Testis (tissue), 3 donors: ENCODE measurements around the gene SFMBT1. TPM values are rescaled to one million over a fixed set of nuclear protein-coding genes. Genes with fewer than 3 reads are reported as not detected.

ENCODE experiments used
- DNase-seq: peaks from one replicate; pipeline ENCODE4 v3.0.0-alpha.2; 2019
- H3K27ac ChIP-seq, 2 donors: fragments of 200-600 bp; sonication (generic); one replicate each; pipeline ENCODE4 v1.5.1; 2019
- H3K27me3 ChIP-seq: fragments of 200-600 bp; sonication (generic); one replicate; pipeline ENCODE4 v1.5.1; 2019
- H3K36me3 ChIP-seq: fragments of 200-600 bp; sonication (generic); one replicate; pipeline ENCODE4 v1.5.1; 2017; ENCODE audit warnings: low read depth; ENCODE audit errors: missing control alignments
- H3K4me1 ChIP-seq: fragments of 200-600 bp; sonication (generic); one replicate; pipeline ENCODE4 v1.5.1; 2019
- H3K4me3 ChIP-seq, 2 donors: fragments of 200-600 bp; sonication (generic); one replicate each; pipeline ENCODE4 v1.5.1; 2017 to 2019
- H3K9me3 ChIP-seq: fragments of 200-600 bp; sonication (generic); one replicate; pipeline ENCODE4 v1.5.1; 2017
- CTCF ChIP-seq, 3 experiments: fragments of 450-650 bp in 2 of 3; fragments of 200-600 bp in 1 of 3; sonication (generic) in 1 of 3; IDR thresholded peaks; one replicate each; pipeline ENCODE4 v1.5.1; 2016 to 2019; ENCODE audit warnings: antibody characterized with exemption in 3 of 3, mild to moderate bottlenecking in 2 of 3, moderate library complexity in 1 of 3
- POLR2A ChIP-seq: fragments of 450-650 bp; IDR thresholded peaks from one replicate; pipeline ENCODE4 v1.6.1; 2017; ENCODE audit warnings: antibody characterized with exemption, mild to moderate bottlenecking, moderate library complexity
- WGBS, 2 donors: methylation state at CpG; one replicate each; pipeline ENCODE4 v1.1.5; 2018; 5-methylcytosine and 5-hydroxymethylcytosine counted together
- intact Hi-C: fragments of 100-400 bp; cut with DNase I; formaldehyde crosslinking; loops from one replicate; pipeline ENCODE4 v1.15.1; 2023; ENCODE audit warnings: low total_unique reads
- polyA plus RNA-seq: library from polyadenylated mRNA; stranded (reverse); fragments of 350-450 nt; fragmentation: Illumina TruSeq; extraction: RNeasy Lipid Tissue Mini Kit (QIAGEN cat#74804); gene quantifications from one replicate; pipeline ENCODE4 v1.2.3, GENCODE V29; 2014; ENCODE audit warnings: low read depth, low replicate concordance; ENCODE audit not compliant: insufficient read depth
- total RNA-seq, 2 donors: library from RNA; depleted of rRNA; stranded (reverse); fragments of >200 nt; gene quantifications; one replicate each; pipeline ENCODE4 v1.2.3, GENCODE V29; 2016

SFMBT1 gene
- total and polyA plus RNA-seq, 3 donors from 2014 or later = 82.4 to 158 (median 143) TPM

GRCh38 chr3:52967398-52967797, 78.5 kb downstream of the SFMBT1 start:
- no peak overlapping the region for H3K27ac ChIP-seq
- H3K9me3 ChIP-seq = no peaks in the 10 kb centered on the region
- 77 to 89% methylated on average over 2 of the region's 2 CpGs for WGBS, 2 donors
- H3K36me3 ChIP-seq = no peaks in the 10 kb centered on the region
- no peak overlapping the region for H3K4me3 ChIP-seq
- intact Hi-C loops = no loop called here
- DNase-seq = no peak
- H3K4me1 ChIP-seq = no peaks in the 10 kb centered on the region
- TF ChIP-seq POLR2A (no peak), CTCF (IDR thresholded peaks at IDR 0.05) (no peak)
- H3K27me3 ChIP-seq = no peaks in the 10 kb centered on the region

GRCh38 chr3:52962160-52962559, 83.7 kb downstream of the SFMBT1 start:
- H3K27me3 ChIP-seq = no peaks in the 10 kb centered on the region

GRCh38 chr3:52959773-52960172, 86.1 kb downstream of the SFMBT1 start:
- intact Hi-C loops = no loop called here
- TF ChIP-seq CTCF (IDR thresholded peaks at IDR 0.05) (no peak), POLR2A (no peak)
- no peak for DNase-seq
- Histone ChIP-seq H3K9me3 (no peaks in the 10 kb centered on the region), H3K36me3 (no peaks in the 10 kb centered on the region), H3K27me3 (no peaks in the 10 kb centered on the region), H3K27ac (no peak overlapping the region), H3K4me1 (no peaks in the 10 kb centered on the region), H3K4me3 (no peak overlapping the region)
- 93 to 94% methylated on average over 2 of the region's 2 CpGs for WGBS, 2 donors

More at GRCh38 chr3:52962160-52962559, 83.7 kb downstream of the SFMBT1 start:
- intact Hi-C loops = no loop called here
- Histone ChIP-seq H3K9me3 (no peaks in the 10 kb centered on the region), H3K36me3 (no peaks in the 10 kb centered on the region), H3K4me1 (no peaks in the 10 kb centered on the region), H3K27ac (no peak overlapping the region), H3K4me3 (no peak overlapping the region)
- TF ChIP-seq CTCF (IDR thresholded peaks at IDR 0.05) = no peak
- no peak for TF ChIP-seq POLR2A
- no peak for DNase-seq
- 85 to 94% methylated on average over 2 of the region's 2 CpGs for WGBS, 2 donors

- Histone ChIP-seq H3K4me1 (no peaks in the 10 kb centered on the region), H3K27me3 (no peaks in the 10 kb centered on the region), H3K36me3 (no peaks in the 10 kb centered on the region), H3K4me3 (no peak overlapping the region), H3K27ac (no peak overlapping the region), H3K9me3 (no peaks in the 10 kb centered on the region)
- TF ChIP-seq CTCF (IDR thresholded peaks at IDR 0.05) = no peak
- TF ChIP-seq POLR2A = no peak
- no peak for DNase-seq
- intact Hi-C loops = no loop called here
Measured at GRCh38 chr3:52939600-52939999, 106.3 kb downstream of the SFMBT1 start.

GRCh38 chr3:52934630-52935530, 111.0 kb downstream of the SFMBT1 start:
- intact Hi-C loops = no loop called here
- no peaks in the 10 kb centered on the region for H3K27me3 ChIP-seq
- no peak overlapping the region for H3K4me3 ChIP-seq
- no peaks in the 10 kb centered on the region for H3K36me3 ChIP-seq
- 36 to 43% methylated on average over 8 of the region's 8 CpGs for WGBS, 2 donors
- TF ChIP-seq POLR2A (no peak), CTCF (IDR thresholded peaks at IDR 0.05) (peak; percentile 30 to 62 (median 54))
- H3K27ac ChIP-seq = no peak overlapping the region
- H3K9me3 ChIP-seq = no peaks in the 10 kb centered on the region
- H3K4me1 ChIP-seq = no peaks in the 10 kb centered on the region
- peak; percentile 56 for DNase-seq
